NOMO-1 (cell line): ENCODE data around the gene ZNHIT1.

Source experiments
- DNase-seq, 2 experiments: peaks; one replicate each; lab custom pipeline; 2025; ENCODE audit not compliant: unreplicated experiment in 2 of 2; lab: John Stamatoyannopoulos, UW

ZNHIT1 gene

DNA sequence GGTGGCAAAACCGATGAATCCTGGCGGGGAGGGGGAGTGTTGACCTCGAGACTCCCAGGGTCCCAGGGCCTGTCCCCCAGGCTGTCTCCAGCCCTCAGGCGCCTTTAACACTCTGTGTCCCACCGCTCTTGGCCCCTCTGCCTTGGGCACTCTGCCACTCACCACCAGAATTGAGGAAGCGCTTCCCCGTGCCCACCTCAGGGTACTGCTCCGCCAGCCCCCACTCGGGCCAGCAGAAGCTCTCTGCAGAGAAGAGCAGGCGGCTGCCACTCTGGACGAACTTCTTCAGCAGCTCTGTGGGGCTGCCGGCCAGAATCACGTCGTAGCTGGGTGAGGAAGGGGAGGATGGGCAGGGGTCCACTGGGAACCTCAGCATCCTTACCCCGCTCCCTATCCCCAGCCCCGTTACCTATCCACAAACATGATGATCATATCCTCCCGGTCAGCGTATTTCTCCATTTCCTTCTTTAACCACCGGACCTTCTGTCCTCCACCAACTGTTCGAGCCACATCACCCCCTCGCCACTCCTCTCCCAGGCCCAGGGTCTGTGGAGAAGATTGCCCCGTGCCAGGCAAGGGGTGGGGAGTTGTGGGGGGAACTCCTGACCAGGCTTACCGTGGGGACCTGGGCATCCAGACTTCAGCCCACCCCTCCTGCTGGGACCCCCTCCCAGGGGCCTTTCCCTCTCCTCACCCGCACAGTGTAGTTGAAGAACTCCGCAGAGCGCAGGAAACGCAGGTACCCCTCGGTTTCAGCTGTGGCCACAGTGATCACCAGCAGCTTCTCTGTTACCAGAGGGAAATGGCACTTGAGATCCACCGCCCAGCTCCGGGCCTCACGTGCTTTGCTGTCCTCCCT, 1.7 kb upstream of the ZNHIT1 start:
- DNase-seq = peak; percentile 25 to 44

DNA sequence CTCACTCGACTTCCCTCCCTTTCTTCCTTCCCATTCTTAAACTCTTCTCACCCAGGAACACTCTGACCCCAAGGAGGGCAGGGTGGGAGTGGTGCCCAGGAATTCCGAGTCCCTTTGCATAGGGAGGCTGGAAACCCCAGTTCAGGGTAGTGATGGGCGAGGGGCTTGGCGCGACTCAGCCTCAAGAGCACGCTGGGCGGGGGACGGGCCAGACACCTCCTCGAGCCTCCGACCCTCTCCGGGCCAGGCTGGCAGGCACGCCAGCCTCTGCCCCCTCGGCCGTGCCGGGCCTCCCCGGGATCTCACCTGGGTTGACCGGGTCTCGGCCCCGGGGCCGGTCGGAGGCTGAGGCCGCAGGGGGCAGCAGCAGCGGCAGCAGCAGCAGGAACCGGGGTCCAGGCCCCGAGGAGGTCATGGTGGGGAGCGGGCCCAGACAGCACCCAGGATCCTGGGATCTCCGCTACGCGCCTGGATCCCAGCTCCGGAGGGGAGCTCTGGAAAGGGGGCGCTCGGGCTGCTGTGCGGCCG, 1.0 kb upstream of the ZNHIT1 start:
- no peak for DNase-seq

DNA sequence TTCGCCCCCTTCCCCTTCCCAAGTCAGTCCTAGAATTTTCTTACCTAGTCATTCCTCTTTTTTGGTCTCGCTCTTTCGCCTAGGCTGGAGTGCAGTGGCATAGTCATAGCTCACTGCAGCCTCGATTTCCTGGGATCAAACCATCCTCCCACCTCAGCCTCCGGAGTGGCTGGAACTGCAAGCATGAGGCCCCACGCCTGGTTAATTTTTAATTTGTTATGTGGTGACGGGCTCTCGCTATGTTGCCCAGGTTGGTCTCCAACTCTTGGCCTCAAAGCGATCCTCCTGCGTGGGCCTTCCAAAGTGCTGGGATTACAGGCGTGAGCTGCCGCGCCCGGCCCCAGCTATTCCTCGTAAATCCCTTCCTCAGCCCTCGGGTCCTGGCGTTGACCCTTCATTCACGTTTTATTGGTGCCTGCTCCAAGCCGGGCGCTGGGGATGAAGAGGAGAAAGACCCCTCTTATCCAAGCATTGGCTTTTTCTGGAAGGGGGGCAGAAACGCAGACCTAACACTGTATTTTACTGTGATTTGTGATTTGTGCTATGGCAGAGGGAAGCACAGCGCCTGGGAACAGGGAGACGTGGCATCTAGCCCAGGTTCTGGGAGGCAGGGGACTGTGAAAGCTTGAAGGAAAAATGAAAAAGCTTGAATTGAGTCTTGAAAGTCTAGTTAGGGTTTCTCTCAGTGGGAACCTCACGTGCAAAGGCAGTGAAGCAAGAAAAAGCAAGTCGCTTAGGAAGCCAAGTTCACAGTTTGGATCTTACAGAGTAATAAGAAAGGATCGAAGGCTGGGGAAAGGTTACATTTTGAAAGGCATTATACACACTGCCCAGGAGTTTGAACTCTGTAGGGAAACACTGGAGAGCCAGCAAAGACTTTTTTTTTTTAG, 516 bp downstream of the ZNHIT1 start:
- DNase-seq = no peak

DNA sequence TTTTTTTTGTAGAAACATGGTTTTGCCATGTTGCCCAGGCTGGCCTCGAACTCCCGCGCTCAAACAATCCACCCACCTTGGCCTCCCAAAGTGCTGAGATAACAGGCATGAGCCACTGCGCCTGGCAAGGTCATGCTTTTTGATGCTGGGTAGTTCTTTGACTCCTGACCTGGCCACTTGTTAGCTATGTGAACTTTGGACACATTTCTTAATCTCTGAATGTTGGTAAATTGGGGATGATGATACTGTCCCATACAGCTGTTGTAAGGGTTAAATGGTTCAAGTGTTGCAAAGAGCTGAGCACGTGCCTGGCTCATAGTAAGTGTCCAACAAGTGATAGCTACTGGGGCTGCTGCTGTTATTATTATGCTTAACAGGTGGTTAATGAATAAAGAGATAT, 2.3 kb downstream of the ZNHIT1 start:
- no peak for DNase-seq

DNA sequence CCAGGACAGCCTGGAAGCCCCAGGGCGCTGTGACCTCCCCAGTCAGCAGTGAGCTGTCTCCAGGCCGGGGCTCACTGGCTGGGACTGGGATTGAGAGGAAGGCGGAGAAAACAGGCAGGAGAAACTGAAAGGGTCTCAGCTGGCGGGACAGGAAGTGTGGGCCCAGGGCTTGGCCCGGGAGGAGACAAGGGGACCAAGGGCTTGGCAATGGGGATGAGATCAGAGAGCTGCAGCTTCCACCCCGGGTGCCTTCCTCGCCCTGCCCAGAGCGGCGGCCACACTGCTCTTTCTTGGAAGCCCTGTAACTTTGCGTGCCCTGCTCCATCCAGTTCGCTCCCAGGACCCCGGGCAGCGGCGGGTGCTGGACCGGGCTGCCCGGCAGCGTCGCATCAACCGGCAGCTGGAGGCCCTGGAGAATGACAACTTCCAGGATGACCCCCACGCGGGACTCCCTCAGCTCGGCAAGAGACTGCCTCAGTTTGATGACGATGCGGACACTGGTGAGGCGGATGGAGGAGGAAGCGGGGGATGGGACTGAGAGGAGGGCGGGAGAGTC, 4.4 kb downstream of the ZNHIT1 start:
- no peak for DNase-seq

DNA sequence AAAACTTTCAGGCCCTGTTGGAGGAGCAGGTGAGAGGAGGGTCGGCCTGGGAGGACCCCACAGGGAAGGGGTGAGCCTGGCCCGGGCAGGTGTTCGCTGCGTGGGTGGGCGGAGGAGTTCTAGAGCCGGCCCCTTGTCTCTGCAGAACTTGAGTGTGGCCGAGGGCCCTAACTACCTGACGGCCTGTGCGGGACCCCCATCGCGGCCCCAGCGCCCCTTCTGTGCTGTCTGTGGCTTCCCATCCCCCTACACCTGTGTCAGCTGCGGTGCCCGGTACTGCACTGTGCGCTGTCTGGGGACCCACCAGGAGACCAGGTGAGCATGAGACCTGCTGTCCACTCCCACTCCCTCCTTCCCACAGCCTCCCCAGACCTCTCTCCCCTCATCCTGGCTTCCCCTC, 5.6 kb downstream of the ZNHIT1 start:
- no peak for DNase-seq

DNA sequence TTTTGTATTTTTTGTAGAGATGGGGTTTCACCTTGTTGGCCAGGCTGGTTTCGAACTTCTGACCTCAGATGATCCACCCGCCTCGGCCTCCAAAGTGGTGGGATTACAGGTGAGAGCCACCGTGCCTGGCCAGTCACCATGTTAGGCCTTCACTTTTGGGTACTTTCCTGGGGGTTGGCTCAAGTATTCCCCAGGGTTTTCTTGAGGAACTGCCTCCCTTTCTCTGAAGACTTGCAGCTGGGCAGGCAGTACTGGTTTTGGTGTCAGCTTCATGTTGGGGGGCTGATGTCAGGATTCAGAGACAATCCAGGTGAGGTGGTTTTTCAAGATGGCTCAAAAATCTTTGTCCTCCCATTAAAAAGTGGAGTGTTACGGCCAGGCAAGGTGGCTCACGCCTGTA, 7.7 kb downstream of the ZNHIT1 start:
- DNase-seq = no peak

DNA sequence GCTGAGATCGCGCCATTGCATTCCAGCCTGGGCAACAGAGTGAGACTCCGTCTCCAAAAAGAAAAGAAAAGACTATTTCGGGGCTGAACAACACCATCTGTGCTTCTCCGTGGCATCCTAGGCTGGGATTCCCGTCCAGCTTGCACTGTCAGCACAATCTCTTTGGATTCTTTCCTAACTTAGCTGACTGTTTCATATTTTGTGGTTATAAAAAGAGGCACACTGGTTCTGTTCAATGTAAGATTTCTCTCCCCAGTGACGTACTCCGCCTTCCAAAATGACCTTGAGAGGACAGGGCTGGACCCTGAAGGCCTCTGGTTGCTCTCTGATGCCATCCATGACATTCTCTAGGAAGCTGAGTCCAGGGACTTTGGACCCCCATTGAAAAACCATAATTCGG, 8.8 kb downstream of the ZNHIT1 start:
- no peak for DNase-seq

DNA sequence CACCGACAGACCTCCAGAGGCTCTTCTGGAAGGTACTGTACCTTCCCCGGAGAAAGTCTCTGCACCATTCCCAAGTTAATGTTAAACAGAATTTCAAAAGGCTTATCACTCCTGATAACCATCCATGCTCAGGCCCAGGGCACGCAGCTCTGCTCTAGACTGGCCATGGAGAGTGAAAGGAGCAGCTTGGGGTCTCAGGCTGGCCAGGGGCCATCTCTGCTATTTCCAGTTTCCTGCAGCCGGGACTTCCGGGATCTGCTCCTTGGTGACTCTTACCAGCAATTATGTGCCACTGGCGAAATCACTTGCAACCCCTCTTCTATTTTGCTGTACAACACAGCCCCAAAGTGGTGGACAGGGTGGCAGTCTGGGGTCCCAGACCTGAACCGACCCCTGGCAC, 13.7 kb downstream of the ZNHIT1 start:
- DNase-seq = no peak

DNA sequence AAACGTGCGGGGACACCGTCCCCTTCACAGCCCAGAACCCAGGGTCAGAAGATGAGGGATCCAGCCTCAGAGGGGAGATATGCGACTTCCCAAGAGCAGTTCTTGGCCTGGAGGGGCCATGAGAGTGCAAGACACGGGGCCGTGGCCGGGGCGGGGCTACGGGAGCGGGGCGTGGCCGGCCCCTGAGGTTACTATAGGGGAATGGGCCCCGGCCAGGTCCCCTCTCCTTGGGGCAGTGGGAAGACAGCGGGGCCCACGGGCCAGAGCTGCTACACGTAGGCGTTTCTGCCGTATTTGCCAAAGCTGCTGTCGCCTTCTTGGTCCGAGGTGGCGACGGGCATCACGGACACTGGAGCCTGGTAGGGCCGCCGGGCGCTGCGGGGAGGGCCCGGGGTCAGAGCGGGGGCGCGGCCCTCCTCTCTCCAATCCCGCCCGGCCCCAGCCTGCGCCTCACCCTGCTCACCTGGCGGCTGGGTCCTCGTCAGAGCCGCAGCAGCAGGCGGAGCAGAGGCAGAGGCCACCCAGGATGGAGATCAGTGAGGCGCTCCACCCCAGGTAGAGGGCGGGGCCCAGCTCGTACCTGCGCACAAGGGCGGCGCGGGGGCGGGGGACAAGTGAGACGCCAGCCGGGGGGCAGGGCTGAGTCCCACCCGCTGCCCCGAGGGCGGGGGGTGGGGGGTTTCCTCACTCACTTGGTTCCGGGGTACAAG, 14.3 kb downstream of the ZNHIT1 start:
- DNase-seq = no peak

DNA sequence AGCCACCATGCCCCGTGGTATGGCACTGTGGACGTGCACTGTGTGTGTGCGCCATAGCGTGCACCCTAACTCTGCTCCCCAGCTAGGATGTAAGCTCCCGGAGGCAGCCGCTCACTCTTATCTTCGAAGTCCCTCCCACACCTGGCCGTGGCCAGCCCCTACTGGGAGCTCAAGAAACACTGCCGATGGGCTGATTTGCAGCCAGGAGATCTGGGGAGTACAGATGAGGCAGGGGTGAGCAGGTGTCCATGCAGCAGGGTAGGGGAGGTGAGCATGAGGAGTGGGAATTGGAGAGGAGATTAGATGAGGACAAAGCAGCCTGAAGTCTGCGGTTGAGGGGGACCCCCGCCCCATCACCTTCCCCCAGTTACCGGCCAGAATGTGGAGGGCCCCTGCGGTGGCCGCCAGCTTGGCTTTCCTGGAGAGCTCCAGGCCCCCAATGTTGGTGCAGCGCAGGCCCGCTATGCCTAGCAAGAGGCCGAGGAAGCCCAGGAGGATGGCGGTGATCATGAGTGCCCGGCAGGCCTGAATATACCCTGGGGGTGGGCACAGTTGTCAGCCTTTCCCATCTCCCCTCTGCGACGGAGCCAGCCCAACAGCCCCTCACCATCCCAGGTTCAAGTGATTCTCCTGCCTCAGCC, 16.1 kb downstream of the ZNHIT1 start:
- DNase-seq = no peak

DNA sequence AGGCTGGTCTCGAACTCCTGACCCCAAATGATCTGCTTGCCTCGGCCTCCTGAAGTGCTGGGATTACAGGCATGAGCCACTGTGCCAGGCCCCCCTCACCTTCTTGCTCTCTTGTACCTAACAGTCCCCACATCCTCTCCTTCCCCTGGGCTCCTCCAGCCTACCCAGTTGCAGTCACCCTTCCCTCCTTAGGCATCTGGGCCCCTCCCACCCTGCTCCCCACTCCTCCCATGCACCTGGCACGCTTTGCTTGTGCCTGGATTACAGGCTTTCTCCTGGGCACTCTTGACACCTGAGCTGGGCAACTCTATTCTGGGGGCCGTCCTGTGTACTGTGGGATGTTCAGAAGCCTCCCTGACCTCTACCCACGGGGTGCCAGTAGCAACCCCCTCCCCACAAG, 16.7 kb downstream of the ZNHIT1 start:
- DNase-seq = no peak

DNA sequence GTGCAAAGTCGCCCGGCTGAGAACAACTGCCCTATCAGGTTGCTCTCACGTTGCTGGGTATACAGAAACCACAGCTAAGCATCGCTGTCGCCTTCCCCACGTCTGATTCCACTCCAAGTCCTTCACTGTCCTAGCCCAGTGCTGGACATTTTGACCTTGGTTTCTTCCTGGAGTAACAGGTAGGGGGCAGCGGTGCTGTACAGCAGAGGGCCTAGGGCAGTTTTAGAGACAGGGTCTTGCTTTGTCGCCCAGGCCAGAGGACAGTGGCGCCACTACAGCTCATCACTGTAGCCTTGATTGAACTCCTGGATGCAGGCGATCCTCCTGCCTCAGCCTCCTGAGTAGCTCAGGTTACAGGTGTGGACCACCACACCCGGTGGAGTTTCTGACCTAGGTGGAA, 17.1 kb downstream of the ZNHIT1 start:
- peak; percentile 24 to 37 for DNase-seq

DNA sequence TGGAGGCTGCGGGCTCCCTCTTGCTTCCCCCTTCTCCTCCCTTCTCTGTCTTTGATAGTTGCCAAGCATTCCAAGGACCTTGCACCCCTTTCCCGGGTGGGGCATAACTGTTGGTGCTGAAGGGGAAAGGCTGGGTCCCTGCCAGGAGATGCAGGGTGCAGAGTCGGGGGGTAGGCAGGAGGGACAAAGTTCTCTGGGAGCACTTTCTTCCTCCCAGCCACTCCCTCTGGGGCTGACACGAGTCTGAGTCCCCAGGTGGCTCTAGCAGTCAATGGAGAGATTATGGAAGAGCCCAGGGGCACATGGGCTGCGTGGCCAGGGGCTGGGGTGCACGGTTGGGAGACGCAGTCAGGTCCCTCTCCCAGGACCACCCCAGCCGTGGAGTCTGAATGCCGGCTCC, 17.6 kb downstream of the ZNHIT1 start:
- no peak for DNase-seq

DNA sequence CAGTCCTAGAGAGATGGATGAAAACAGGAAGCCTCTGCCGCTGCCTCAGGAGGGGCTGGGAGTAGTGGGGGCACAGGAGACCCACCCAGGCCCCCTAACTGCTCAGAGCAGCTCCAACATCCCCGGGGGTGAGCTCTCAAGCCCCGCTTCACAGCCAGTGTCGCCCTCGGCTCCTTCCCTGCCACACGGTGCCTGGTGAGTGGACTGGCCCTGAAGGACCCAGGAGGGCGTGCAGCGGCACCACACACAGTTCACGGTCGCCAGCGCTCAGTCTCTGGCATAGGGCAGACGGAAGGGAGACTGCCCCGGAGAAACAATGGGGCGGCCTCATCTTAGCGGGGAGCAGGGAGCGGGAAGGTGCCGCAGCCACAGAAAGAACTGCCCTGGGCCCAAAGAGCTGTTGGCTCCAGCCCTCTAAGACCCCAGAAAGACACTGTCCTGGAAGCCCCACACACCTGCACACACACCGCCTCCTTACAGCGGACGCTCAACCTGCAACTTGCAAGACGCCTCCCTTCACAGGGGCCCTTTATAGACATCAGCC, 18.4 kb downstream of the ZNHIT1 start:
- no peak for DNase-seq

DNA sequence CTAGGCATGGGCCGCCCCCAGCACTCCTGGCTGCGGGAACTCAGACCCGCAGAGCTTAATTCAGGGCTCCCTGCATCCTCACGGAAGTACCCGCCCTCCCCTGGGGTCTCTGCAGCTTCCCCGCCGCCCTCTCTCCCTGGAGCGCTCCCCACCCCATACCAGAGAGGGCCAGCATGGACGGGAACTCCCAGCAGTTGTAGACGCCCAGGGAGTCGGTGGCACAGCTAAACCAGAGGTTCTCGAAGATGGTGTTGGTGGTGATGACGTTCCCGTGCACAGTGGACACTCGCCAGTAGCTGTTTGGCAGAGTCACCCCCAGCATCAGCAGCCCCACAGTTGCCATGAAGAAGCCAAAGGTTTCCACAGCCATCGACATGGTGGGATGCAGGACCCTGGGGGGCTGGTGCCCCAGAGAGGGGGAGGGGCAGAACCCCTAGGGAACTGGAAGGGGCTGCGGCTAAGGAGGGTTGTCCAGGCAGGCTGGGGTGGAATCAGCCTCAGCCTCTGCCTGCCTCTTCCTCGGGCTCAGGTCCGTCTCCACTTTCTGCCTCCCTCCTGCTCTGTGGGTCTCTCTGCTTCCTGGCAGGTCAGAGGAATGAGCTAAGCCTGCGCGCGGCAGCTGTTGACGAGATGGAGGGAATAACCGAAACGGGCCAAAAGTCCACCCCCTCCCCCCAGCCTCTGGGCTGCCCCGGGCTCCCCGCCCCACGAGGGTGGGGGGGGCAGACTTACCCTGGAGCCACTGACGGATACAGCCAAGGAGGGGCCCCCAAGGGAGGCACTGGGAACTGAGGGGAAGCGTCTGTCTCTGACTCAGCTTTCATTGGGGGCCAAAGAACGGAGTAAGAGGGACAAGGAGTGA, 19.5 kb downstream of the ZNHIT1 start, which contains the start of gene CLDN15:
TSS of gene CLDN15 (minus strand) at position 597 of the 862 bp plus-strand sequence. CDS start at position 376, 221 bp downstream.
- peak; percentile 13 to 57 for DNase-seq

DNA sequence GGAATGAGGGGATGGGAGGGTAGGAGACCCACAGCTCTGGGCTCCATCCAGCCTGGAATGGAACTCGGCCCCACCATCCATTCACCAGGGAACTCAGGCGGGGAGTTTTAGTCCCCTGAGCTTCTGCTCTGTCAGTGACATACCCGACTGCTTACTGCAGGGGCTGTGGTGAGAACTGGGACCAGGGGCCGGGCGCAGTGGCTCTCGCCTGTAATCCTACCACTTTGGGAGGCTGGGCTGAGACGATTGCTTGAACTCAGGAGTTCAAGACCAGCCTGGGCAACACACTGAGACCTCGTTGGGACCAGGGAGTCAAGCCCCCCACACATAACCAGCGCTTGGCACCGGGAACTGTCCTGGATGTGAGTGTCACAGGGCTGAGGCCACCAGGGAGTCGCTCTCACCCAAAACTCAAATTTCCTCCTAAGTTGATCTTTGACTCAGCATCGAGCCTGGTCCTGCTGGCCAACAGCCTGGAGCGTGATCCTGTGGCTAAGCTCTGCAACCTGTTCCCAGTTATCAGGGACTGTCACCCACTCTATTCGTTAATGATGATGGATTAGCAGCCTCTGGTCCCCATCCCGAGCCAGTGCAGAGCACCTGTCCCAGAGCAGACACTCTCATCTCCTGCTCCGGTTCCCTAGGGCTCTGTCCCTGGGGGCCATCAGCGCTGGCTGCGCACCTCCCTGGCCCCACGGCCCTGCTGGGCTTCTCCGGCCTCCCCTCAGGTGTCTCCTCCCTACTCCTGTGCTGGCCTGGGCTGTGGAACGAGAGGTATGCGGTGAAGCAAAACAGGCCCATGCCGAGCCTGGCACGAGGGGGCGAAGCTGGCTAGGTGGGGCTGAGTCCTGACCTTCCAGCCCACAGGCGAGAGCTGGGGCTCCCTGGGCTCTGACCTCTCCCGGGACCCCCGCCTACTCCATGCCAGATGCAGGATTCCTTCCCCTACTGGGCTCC, 20.5 kb downstream of the ZNHIT1 start:
- DNase-seq = no peak
